Calu3 (cell line): Measurements from ENCODE around the gene NSRP1. TPM values are rescaled to one million over a fixed set of nuclear protein-coding genes. Genes with fewer than 3 reads are reported as not detected.

ENCODE experiments used
- BruUV-seq: library from RNA; stranded (reverse); fragments of 400-500 nt; replicated peaks from 2 replicates; lab custom pipeline; 2021; lab: Mats Ljungman, UMichigan
- CTCF ChIA-PET: fragments of 300-600 bp; sonication (Branson Sonifier 250); formaldehyde crosslinking; loops from one replicate; lab custom pipeline; 2022; ENCODE audit warnings: antibody characterized with exemption; lab: Charles Lee
- DNase-seq: peaks from one replicate; pipeline ENCODE4 v3.0.0; 2022
- H3K27ac Mint-ChIP-seq: one replicate; pipeline ENCODE4 v1.8.0; 2022; ENCODE audit warnings: mixed read lengths; ENCODE audit not compliant: unreplicated experiment
- H3K27me3 Mint-ChIP-seq: one replicate; pipeline ENCODE4 v1.8.0; 2022; ENCODE audit warnings: mixed read lengths; ENCODE audit not compliant: unreplicated experiment
- H3K36me3 Mint-ChIP-seq: one replicate; pipeline ENCODE4 v1.8.0; 2022; ENCODE audit warnings: mild to moderate bottlenecking, moderate library complexity, mixed read lengths; ENCODE audit not compliant: insufficient read depth, unreplicated experiment
- H3K4me1 Mint-ChIP-seq: one replicate; pipeline ENCODE4 v1.8.0; 2022; ENCODE audit warnings: mild to moderate bottlenecking, low read depth, mixed read lengths; ENCODE audit not compliant: unreplicated experiment
- H3K4me3 Mint-ChIP-seq: one replicate; pipeline ENCODE4 v1.8.0; 2022; ENCODE audit warnings: mild to moderate bottlenecking, low read depth, moderate library complexity, mixed read lengths; ENCODE audit not compliant: unreplicated experiment
- H3K9me3 Mint-ChIP-seq: one replicate; pipeline ENCODE4 v1.8.0; 2022; ENCODE audit warnings: low read depth, mixed read lengths; ENCODE audit not compliant: unreplicated experiment
- CTCF ChIP-seq: fragments of 200-600 bp; IDR thresholded peaks from one replicate; pipeline ENCODE4 v1.8.0; 2022; ENCODE audit warnings: antibody characterized with exemption; ENCODE audit not compliant: unreplicated experiment
- intact Hi-C: fragments of 100-400 bp; cut with micrococcal nuclease; formaldehyde crosslinking; loops from one replicate; pipeline ENCODE4 v1.10.0; 2022; ENCODE audit not compliant: unreplicated experiment
- total RNA-seq: library from RNA; stranded (reverse); gene quantifications from 2 replicates; pipeline ENCODE4 v1.2.3, GENCODE V29; 2022

Gene NSRP1
- total RNA-seq, 1 experiment from 2014 or later, result 27.5 TPM

GRCh38 chr17:30101686-30102390, 14.8 kb upstream of the NSRP1 start:
- no peaks in the 10 kb centered on the region for H3K36me3 Mint-ChIP-seq
- BruUV-seq, result no TSS peak
- intact Hi-C loops, result loop anchor here (5.0 kb wide), 1 partner anchor 135 kb away; the partner anchor contains the start of gene SLC6A4

GRCh38 chr17:30103921-30104320, 12.7 kb upstream of the NSRP1 start:
- TF ChIP-seq CTCF, result no peak
- no peak overlapping the region for H3K27ac Mint-ChIP-seq
- no peak for DNase-seq
- peaks cover 3% of the 10 kb centered on the region for H3K27me3 Mint-ChIP-seq
- H3K36me3 Mint-ChIP-seq, result no peaks in the 10 kb centered on the region
- no peak overlapping the region for H3K4me3 Mint-ChIP-seq
- H3K9me3 Mint-ChIP-seq, result no peaks in the 10 kb centered on the region
- intact Hi-C loops, result loop anchor here (1.0 to 5.0 kb wide), 3 partner anchors 133 to 232 kb away; partner anchors contain the start of gene SLC6A4
- CTCF ChIA-PET, result interaction anchor here (1.2 to 2.4 kb wide), 6 partner anchors 9 to 233 kb away, joined by 4 to 29 read pairs (median 14); partner anchors contain the start of genes NSRP1 and SLC6A4
- H3K4me1 Mint-ChIP-seq, result peaks cover 8% of the 10 kb centered on the region
- BruUV-seq, result no TSS peak

More at GRCh38 chr17:30101686-30102390, 14.8 kb upstream of the NSRP1 start:
- Mint-ChIP-seq H3K27me3 (peaks cover 16% of the 10 kb centered on the region), H3K4me1 (peaks cover 8% of the 10 kb centered on the region), H3K4me3 (no peak overlapping the region), H3K27ac (no peak overlapping the region), H3K9me3 (no peaks in the 10 kb centered on the region)
- no peak for TF ChIP-seq CTCF
- DNase-seq, result no peak
- CTCF ChIA-PET, result no interaction called here

GRCh38 chr17:30104575-30105339, 11.9 kb upstream of the NSRP1 start:
- DNase-seq, result peak; percentile 72
- Mint-ChIP-seq H3K4me3 (peak overlapping the region; percentile 70), H3K9me3 (no peaks in the 10 kb centered on the region), H3K4me1 (peaks cover 8% of the 10 kb centered on the region), H3K36me3 (no peaks in the 10 kb centered on the region), H3K27ac (no peak overlapping the region), H3K27me3 (no peaks in the 10 kb centered on the region)
- intact Hi-C loops, result loop anchor here (1.0 to 5.0 kb wide), 3 partner anchors 133 to 232 kb away; partner anchors contain the start of gene SLC6A4
- CTCF ChIA-PET, result interaction anchor here (0.6 to 2.4 kb wide), 12 partner anchors 9 to 373 kb away, joined by 3 to 29 read pairs (median 6); partner anchors contain the start of genes NSRP1 and SLC6A4
- no TSS peak for BruUV-seq
- TF ChIP-seq CTCF, result peak; percentile 68

- no TSS peak for BruUV-seq
- no peak for DNase-seq
- H3K4me3 Mint-ChIP-seq, result no peak overlapping the region
- no peaks in the 10 kb centered on the region for H3K27me3 Mint-ChIP-seq
- intact Hi-C loops, result no loop called here
- TF ChIP-seq CTCF, result no peak
- no peak overlapping the region for H3K27ac Mint-ChIP-seq
- no peaks in the 10 kb centered on the region for H3K4me1 Mint-ChIP-seq
- no peaks in the 10 kb centered on the region for H3K9me3 Mint-ChIP-seq
- peaks cover 16% of the 10 kb centered on the region for H3K36me3 Mint-ChIP-seq
- CTCF ChIA-PET, result no interaction called here
Measured at GRCh38 chr17:30112794-30113193, 3.8 kb upstream of the NSRP1 start.
